Mesothelial cell of epicardium (in vitro differentiated cells): ENCODE data around the gene TTLL8. TPM values are rescaled to one million over a fixed set of nuclear protein-coding genes. Genes with fewer than 3 reads are reported as not detected.

Experiments used
- DNase-seq, 2 experiments: peaks; one replicate each; pipeline ENCODE4 v3.0.0; 2021; ENCODE audit warnings: low spot score in 2 of 2; ENCODE audit not compliant: unreplicated experiment in 2 of 2
- H3K27ac Mint-ChIP-seq: 2 replicates; pipeline ENCODE4 v1.8.0; 2021; ENCODE audit warnings: mixed read lengths
- H3K27me3 Mint-ChIP-seq: 2 replicates; pipeline ENCODE4 v1.8.0; 2021; ENCODE audit warnings: low read depth, mixed read lengths
- H3K36me3 Mint-ChIP-seq: 2 replicates; pipeline ENCODE4 v1.8.0; 2021; ENCODE audit warnings: mixed read lengths
- H3K4me1 Mint-ChIP-seq: 2 replicates; pipeline ENCODE4 v1.8.0; 2021; ENCODE audit warnings: mixed read lengths
- H3K4me3 Mint-ChIP-seq: 2 replicates; pipeline ENCODE4 v1.8.0; 2021; ENCODE audit warnings: mild to moderate bottlenecking, moderate library complexity, mixed read lengths
- H3K9me3 Mint-ChIP-seq: 2 replicates; pipeline ENCODE4 v1.8.0; 2021; ENCODE audit warnings: mixed read lengths
- CTCF ChIP-seq: fragments of 200-600 bp; sonication (generic); IDR thresholded peaks from one replicate; pipeline ENCODE4 v1.5.0; 2021; ENCODE audit warnings: antibody characterized with exemption; ENCODE audit not compliant: unreplicated experiment
- total RNA-seq: library from RNA; stranded (reverse); gene quantifications from 3 replicates; pipeline ENCODE4 v1.2.1, GENCODE V29; 2021

Gene TTLL8
- total RNA-seq, 1 donor from 2014 or later = 0.13 TPM

GRCh38 chr22:50018608-50019285 lies 39.4 kb downstream of the TTLL8 start:
- TF ChIP-seq CTCF = no peak

GRCh38 chr22:50017701-50018224 lies 40.3 kb downstream of the TTLL8 start:
- H3K36me3 Mint-ChIP-seq = no peaks in the 10 kb centered on the region
- no peak overlapping the region for H3K4me3 Mint-ChIP-seq

More at GRCh38 chr22:50018608-50019285, 39.4 kb downstream of the TTLL8 start:
- no peak for DNase-seq
- Mint-ChIP-seq H3K36me3 (no peaks in the 10 kb centered on the region), H3K4me3 (no peak overlapping the region), H3K9me3 (peaks cover 5% of the 10 kb centered on the region), H3K27me3 (peaks cover 38% of the 10 kb centered on the region), H3K27ac (no peak overlapping the region), H3K4me1 (peaks cover 3% of the 10 kb centered on the region)

GRCh38 chr22:50016988-50017700 lies 41.0 kb downstream of the TTLL8 start:
- Mint-ChIP-seq H3K27ac (no peak overlapping the region), H3K9me3 (peaks cover 5% of the 10 kb centered on the region), H3K27me3 (peaks cover 52% of the 10 kb centered on the region), H3K36me3 (no peaks in the 10 kb centered on the region), H3K4me1 (peaks cover 3% of the 10 kb centered on the region), H3K4me3 (no peak overlapping the region)
- no peak for TF ChIP-seq CTCF
- no peak for DNase-seq

More at GRCh38 chr22:50017701-50018224, 40.3 kb downstream of the TTLL8 start:
- DNase-seq = no peak
- TF ChIP-seq CTCF = no peak
- peaks cover 3% of the 10 kb centered on the region for H3K4me1 Mint-ChIP-seq
- H3K27ac Mint-ChIP-seq = no peak overlapping the region
- peaks cover 46% of the 10 kb centered on the region for H3K27me3 Mint-ChIP-seq
- H3K9me3 Mint-ChIP-seq = peaks cover 5% of the 10 kb centered on the region

- H3K27ac Mint-ChIP-seq = no peak overlapping the region
- no peak for DNase-seq
- H3K4me1 Mint-ChIP-seq = peaks cover 6% of the 10 kb centered on the region
- H3K27me3 Mint-ChIP-seq = peaks cover 59% of the 10 kb centered on the region
- TF ChIP-seq CTCF = no peak
- peaks cover 5% of the 10 kb centered on the region for H3K9me3 Mint-ChIP-seq
- no peak overlapping the region for H3K4me3 Mint-ChIP-seq
- no peaks in the 10 kb centered on the region for H3K36me3 Mint-ChIP-seq
Observed at GRCh38 chr22:50016308-50016987, 41.6 kb downstream of the TTLL8 start.

- Mint-ChIP-seq H3K36me3 (no peaks in the 10 kb centered on the region), H3K27ac (no peak overlapping the region), H3K9me3 (peaks cover 5% of the 10 kb centered on the region), H3K4me3 (no peak overlapping the region), H3K27me3 (peaks cover 65% of the 10 kb centered on the region), H3K4me1 (peaks cover 10% of the 10 kb centered on the region)
- no peak for DNase-seq
- TF ChIP-seq CTCF = no peak
Observed at GRCh38 chr22:50015451-50016307, 42.4 kb downstream of the TTLL8 start.
